SK-MEL-5 (cell line): ENCODE results near the gene LPAR2. TPM values are rescaled to one million over a fixed set of nuclear protein-coding genes. Genes with fewer than 3 reads are reported as not detected.
"Not testable (repeated sequence)": the region's sequence is repeated elsewhere in the genome, so short reads cannot be mapped to it uniquely, and the experiment has no call there.

Experiments
- DNase-seq: peaks from one replicate; pipeline ENCODE4 v3.0.0-alpha.2; 2016; ENCODE audit warnings: low read depth, low spot score
- in situ Hi-C: cut with HindIII; loops from 2 replicates; pipeline ENCODE4 v1.10.0; 2016; ENCODE audit warnings: low sequenced_read_pairs, high pct_unique_total_duplicates, low pct_unique_long_range_greater_than_20kb
- total RNA-seq: library from RNA; depleted of rRNA; stranded (reverse); fragments of >200 nt; shearing (Covaris generic); gene quantifications from 2 replicates; pipeline ENCODE4 v1.2.3, GENCODE V29; 2014

LPAR2 gene
- total RNA-seq, 1 experiment from 2014 or later = 2.5 TPM

- in situ Hi-C loops = no loop called here
- no peak for DNase-seq
These were observed 12.9 kb downstream of the LPAR2 start for GRCh38 chr19:19615086-19615485.

- DNase-seq = no peak
- in situ Hi-C loops = no loop called here
These were observed 14.5 kb downstream of the LPAR2 start for GRCh38 chr19:19613506-19613905.

GRCh38 chr19:19610376-19611202 lies 17.4 kb downstream of the LPAR2 start:
- no peak for DNase-seq
- in situ Hi-C loops = no loop called here

- DNase-seq, in situ Hi-C loops: not testable (repeated sequence)
These were observed 21.3 kb downstream of the LPAR2 start for GRCh38 chr19:19606686-19607085.

GRCh38 chr19:19606021-19606420 lies 22.0 kb downstream of the LPAR2 start:
- in situ Hi-C loops = no loop called here
- no peak for DNase-seq

- no peak for DNase-seq
- in situ Hi-C loops = no loop called here
These were observed 25.2 kb downstream of the LPAR2 start for GRCh38 chr19:19602713-19603324.

GRCh38 chr19:19602136-19602712 lies 25.8 kb downstream of the LPAR2 start:
- in situ Hi-C loops = no loop called here
- no peak for DNase-seq

- no peak for DNase-seq
- in situ Hi-C loops = no loop called here
These were observed 27.2 kb downstream of the LPAR2 start for GRCh38 chr19:19600793-19601330.

- DNase-seq, in situ Hi-C loops: not testable (repeated sequence)
These were observed 29.1 kb downstream of the LPAR2 start for GRCh38 chr19:19598728-19599451.

GRCh38 chr19:19597809-19598306 lies 30.2 kb downstream of the LPAR2 start:
- in situ Hi-C loops = no loop called here
- no peak for DNase-seq

GRCh38 chr19:19595171-19595701 lies 32.8 kb downstream of the LPAR2 start:
- peak; percentile 3 for DNase-seq
- in situ Hi-C loops = no loop called here

- in situ Hi-C loops = no loop called here
These were observed 33.6 kb downstream of the LPAR2 start for GRCh38 chr19:19594381-19594780.

GRCh38 chr19:19592690-19593089 lies 35.3 kb downstream of the LPAR2 start:
- in situ Hi-C loops = no loop called here
- no peak for DNase-seq

More at GRCh38 chr19:19594381-19594780, 33.6 kb downstream of the LPAR2 start:
- DNase-seq = no peak

GRCh38 chr19:19591133-19591825 lies 36.7 kb downstream of the LPAR2 start:
- peak; percentile 88 for DNase-seq
- in situ Hi-C loops = no loop called here

- no peak for DNase-seq
- in situ Hi-C loops = no loop called here
These were observed 39.5 kb downstream of the LPAR2 start for GRCh38 chr19:19588546-19588945.

GRCh38 chr19:19587771-19588170 lies 40.2 kb downstream of the LPAR2 start:
- in situ Hi-C loops = no loop called here
- no peak for DNase-seq

- no peak for DNase-seq
- in situ Hi-C loops = no loop called here
These were observed 43.7 kb downstream of the LPAR2 start for GRCh38 chr19:19584356-19584755.
